ENCODE measurements around the gene STAM2. TPM values are rescaled to one million over a fixed set of nuclear protein-coding genes. Genes with fewer than 3 reads are reported as not detected.

The STAM2 gene
- total and polyA plus RNA-seq, 11 donors: 4.7 to 36.1 (median 25.7) TPM

- TF ChIP-seq CTCF (IDR thresholded peaks at IDR 0.05) (no peak), POLR2A (IDR thresholded peaks at IDR 0.05) (no peak)
- 96 to 100% (median 98%) methylated on average over 3 of the region's 3 CpGs for WGBS, 4 donors
- no peak overlapping the region for H3K27ac ChIP-seq
Observed at GRCh38 chr2:152103271-152103670, 72.3 kb downstream of the STAM2 start.

GRCh38 chr2:152100961-152101360, 74.6 kb downstream of the STAM2 start:
- WGBS, 4 donors: 71 to 92% (median 84%) methylated on average over 2 of the region's 2 CpGs
- ATAC-seq: no peak
- peaks cover 0 to 23% (median 8%) of the 10 kb centered on the region in 12 donors for H3K4me1 ChIP-seq
- H3K9me3 ChIP-seq: no peaks in the 10 kb centered on the region
- H3K4me3 ChIP-seq: no peak overlapping the region
- intact Hi-C loops (cut with DNase I): no loop called here
- DNase-seq: no peak
- H3K36me3 ChIP-seq: no peaks in the 10 kb centered on the region
- peaks cover 0 to 32% (median 4%) of the 10 kb centered on the region in 9 donors for H3K27me3 ChIP-seq
- no peak overlapping the region for H3K27ac ChIP-seq
- TF ChIP-seq CTCF (IDR thresholded peaks at IDR 0.05) (no peak), POLR2A (IDR thresholded peaks at IDR 0.05) (no peak)

More at GRCh38 chr2:152103271-152103670, 72.3 kb downstream of the STAM2 start:
- H3K36me3 ChIP-seq: no peaks in the 10 kb centered on the region
- no peak for DNase-seq
- H3K4me1 ChIP-seq: peaks cover 0 to 16% (median 6%) of the 10 kb centered on the region in 12 donors
- no peak overlapping the region for H3K4me3 ChIP-seq
- no peaks in the 10 kb centered on the region for H3K9me3 ChIP-seq
- intact Hi-C loops (cut with DNase I): no loop called here
- no peak for ATAC-seq
- peaks cover 0 to 29% (median 4%) of the 10 kb centered on the region in 9 donors for H3K27me3 ChIP-seq

GRCh38 chr2:152099367-152100050, 76.1 kb downstream of the STAM2 start:
- intact Hi-C loops (cut with DNase I): no loop called here
- peak overlapping the region; percentile 50 to 78 (median 64) for H3K4me3 ChIP-seq
- peak in 2 of 4 donors; percentile 23 to 36 for ATAC-seq
- peaks cover 0 to 23% (median 8%) of the 10 kb centered on the region in 12 donors for H3K4me1 ChIP-seq
- no peak for DNase-seq
- no peak overlapping the region for H3K27ac ChIP-seq
- TF ChIP-seq POLR2A (IDR thresholded peaks at IDR 0.05) (no peak), CTCF (IDR thresholded peaks at IDR 0.05) (no peak)
- WGBS, 4 donors: 14 to 18% (median 16%) methylated on average over 19 of the region's 19 CpGs
- H3K36me3 ChIP-seq: no peaks in the 10 kb centered on the region
- H3K9me3 ChIP-seq: no peaks in the 10 kb centered on the region
- H3K27me3 ChIP-seq: peaks cover 0 to 32% (median 4%) of the 10 kb centered on the region in 9 donors

- Histone ChIP-seq H3K27ac (peak within 1 kb of the TSS in 3 of 12 donors; percentile 10 to 47 (median 23)), H3K4me3 (peak within 1 kb of the TSS; percentile 50 to 78 (median 64)), H3K4me1 (peaks cover 0 to 23% (median 8%) of the 10 kb centered on the region in 12 donors), H3K9me3 (no peaks in the 10 kb centered on the region), H3K27me3 (peaks cover 0 to 32% (median 4%) of the 10 kb centered on the region in 9 donors), H3K36me3 (no peaks in the 10 kb centered on the region)
- no peak for TF ChIP-seq POLR2A (IDR thresholded peaks at IDR 0.05)
- no peak for TF ChIP-seq CTCF (IDR thresholded peaks at IDR 0.05)
- WGBS, 4 donors: 0 to 1% (median 1%) methylated on average over 57 to 73 of the region's 73 CpGs
- DNase-seq (peak in 3 of 5 donors; percentile 24 to 64 (median 29)), ATAC-seq (peak in 3 of 4 donors; percentile 18 to 50 (median 33))
- intact Hi-C loops (cut with DNase I): no loop called here
Observed at GRCh38 chr2:152098496-152099366, 76.8 kb downstream of the STAM2 start, which contains the start of gene CACNB4. Gene CACNB4 (minus strand): TSS chr2:152099044.
